ENCODE measurements around the gene RPS15.
A peak's percentile ranks its signal among the peaks of the same experiment; 100 is the strongest.

Gene RPS15

GRCh38 chr19:1393841-1394240, 44.4 kb upstream of the RPS15 start:
- no peaks in the 10 kb centered on the region for H3K9me3 ChIP-seq (ENCODE audit: control extremely low read depth in 1 of 5, control insufficient read depth in 4 of 5, insufficient read depth in 2 of 5, low read depth in 1 of 5, low read length in 4 of 5)
- H3K4me3 ChIP-seq (ENCODE audit: control insufficient read depth in 1 of 7, extremely low read depth in 1 of 7, insufficient read depth in 4 of 7, low read depth in 2 of 7, low read length in 6 of 7): no peak overlapping the region
- H3K27ac ChIP-seq (ENCODE audit: insufficient read depth in 1 of 2, low read depth in 1 of 2, low read length in 2 of 2, poor library complexity in 1 of 2, severe bottlenecking in 2 of 2): no peak overlapping the region
- no peaks in the 10 kb centered on the region for H3K27me3 ChIP-seq (replicated peaks in 2 of 5; ENCODE audit: control insufficient read depth in 4 of 5, insufficient read depth in 5 of 5, low read length in 4 of 5)
- DNase-seq: no peak
- 94% methylated on average over 17 of the region's 17 CpGs for WGBS (ENCODE audit: insufficient coverage)
- ChIA-PET CTCF (no interaction called here), POLR2A (no interaction called here)
- H3K36me3 ChIP-seq (ENCODE audit: control insufficient read depth in 4 of 4, insufficient read depth in 4 of 4, low read length in 3 of 4): peaks cover 10 to 55% (median 33%) of the 10 kb centered on the region in 4 experiments
- H3K4me1 ChIP-seq (ENCODE audit: control extremely low read depth in 1 of 4, control insufficient read depth in 4 of 4, insufficient read depth in 4 of 4, low read length in 3 of 4): peaks cover 0 to 16% (median 13%) of the 10 kb centered on the region in 4 experiments

- no peaks in the 10 kb centered on the region for H3K27me3 ChIP-seq (replicated peaks in 2 of 5; ENCODE audit: control insufficient read depth in 4 of 5, insufficient read depth in 5 of 5, low read length in 4 of 5)
- 94% methylated on average over 39 of the region's 43 CpGs for WGBS (ENCODE audit: insufficient coverage)
- H3K36me3 ChIP-seq (ENCODE audit: control insufficient read depth in 4 of 4, insufficient read depth in 4 of 4, low read length in 3 of 4): peaks cover 7 to 53% (median 28%) of the 10 kb centered on the region in 4 experiments
- no peak overlapping the region for H3K4me3 ChIP-seq (ENCODE audit: control insufficient read depth in 1 of 7, extremely low read depth in 1 of 7, insufficient read depth in 4 of 7, low read depth in 2 of 7, low read length in 6 of 7)
- H3K9me3 ChIP-seq (ENCODE audit: control extremely low read depth in 1 of 5, control insufficient read depth in 4 of 5, insufficient read depth in 2 of 5, low read depth in 1 of 5, low read length in 4 of 5): no peaks in the 10 kb centered on the region
- DNase-seq: no peak
- H3K27ac ChIP-seq (ENCODE audit: insufficient read depth in 1 of 2, low read depth in 1 of 2, low read length in 2 of 2, poor library complexity in 1 of 2, severe bottlenecking in 2 of 2): no peak overlapping the region
- peaks cover 0 to 16% (median 13%) of the 10 kb centered on the region in 4 experiments for H3K4me1 ChIP-seq (ENCODE audit: control extremely low read depth in 1 of 4, control insufficient read depth in 4 of 4, insufficient read depth in 4 of 4, low read length in 3 of 4)
- CTCF ChIA-PET: no interaction called here
- POLR2A ChIA-PET: no interaction called here
These were observed 43.7 kb upstream of the RPS15 start for GRCh38 chr19:1394252-1395193.

- 91% methylated on average over 47 of the region's 52 CpGs for WGBS (ENCODE audit: insufficient coverage)
- Histone ChIP-seq H3K4me1 (ENCODE audit: control extremely low read depth in 1 of 4, control insufficient read depth in 4 of 4, insufficient read depth in 4 of 4, low read length in 3 of 4) (peaks cover 0 to 19% (median 17%) of the 10 kb centered on the region in 4 experiments), H3K27me3 (replicated peaks in 2 of 5; ENCODE audit: control insufficient read depth in 4 of 5, insufficient read depth in 5 of 5, low read length in 4 of 5) (no peaks in the 10 kb centered on the region), H3K27ac (ENCODE audit: insufficient read depth in 1 of 2, low read depth in 1 of 2, low read length in 2 of 2, poor library complexity in 1 of 2, severe bottlenecking in 2 of 2) (no peak overlapping the region), H3K36me3 (ENCODE audit: control insufficient read depth in 4 of 4, insufficient read depth in 4 of 4, low read length in 3 of 4) (peaks cover 7 to 48% (median 26%) of the 10 kb centered on the region in 4 experiments), H3K9me3 (ENCODE audit: control extremely low read depth in 1 of 5, control insufficient read depth in 4 of 5, insufficient read depth in 2 of 5, low read depth in 1 of 5, low read length in 4 of 5) (no peaks in the 10 kb centered on the region), H3K4me3 (ENCODE audit: control insufficient read depth in 1 of 7, extremely low read depth in 1 of 7, insufficient read depth in 4 of 7, low read depth in 2 of 7, low read length in 6 of 7) (no peak overlapping the region)
- DNase-seq: no peak
- POLR2A ChIA-PET: no interaction called here
- CTCF ChIA-PET: no interaction called here
These were observed 42.8 kb upstream of the RPS15 start for GRCh38 chr19:1395194-1396018.

GRCh38 chr19:1396019-1396767, 42.0 kb upstream of the RPS15 start:
- Histone ChIP-seq H3K4me3 (ENCODE audit: control insufficient read depth in 1 of 7, extremely low read depth in 1 of 7, insufficient read depth in 4 of 7, low read depth in 2 of 7, low read length in 6 of 7) (peak overlapping the region in 2 of 7 experiments; percentile 38 to 52), H3K36me3 (ENCODE audit: control insufficient read depth in 4 of 4, insufficient read depth in 4 of 4, low read length in 3 of 4) (peaks cover 2 to 42% (median 21%) of the 10 kb centered on the region in 4 experiments), H3K27me3 (replicated peaks in 2 of 5; ENCODE audit: control insufficient read depth in 4 of 5, insufficient read depth in 5 of 5, low read length in 4 of 5) (no peaks in the 10 kb centered on the region), H3K4me1 (ENCODE audit: control extremely low read depth in 1 of 4, control insufficient read depth in 4 of 4, insufficient read depth in 4 of 4, low read length in 3 of 4) (peaks cover 0 to 27% (median 25%) of the 10 kb centered on the region in 4 experiments), H3K9me3 (ENCODE audit: control extremely low read depth in 1 of 5, control insufficient read depth in 4 of 5, insufficient read depth in 2 of 5, low read depth in 1 of 5, low read length in 4 of 5) (no peaks in the 10 kb centered on the region), H3K27ac (ENCODE audit: insufficient read depth in 1 of 2, low read depth in 1 of 2, low read length in 2 of 2, poor library complexity in 1 of 2, severe bottlenecking in 2 of 2) (no peak overlapping the region)
- ChIA-PET CTCF (interaction anchor here (1.4 kb wide), 1 partner anchor 9 kb away, joined by 4 read pairs; no protein-coding TSS in a partner anchor), POLR2A (no interaction called here)
- 44% methylated on average over 22 of the region's 25 CpGs for WGBS (ENCODE audit: insufficient coverage)
- peak in 1 of 3 donors; percentile 26 for DNase-seq

GRCh38 chr19:1396768-1397679, 41.2 kb upstream of the RPS15 start:
- peaks cover 2 to 41% (median 18%) of the 10 kb centered on the region in 4 experiments for H3K36me3 ChIP-seq (ENCODE audit: control insufficient read depth in 4 of 4, insufficient read depth in 4 of 4, low read length in 3 of 4)
- H3K4me1 ChIP-seq (ENCODE audit: control extremely low read depth in 1 of 4, control insufficient read depth in 4 of 4, insufficient read depth in 4 of 4, low read length in 3 of 4): peaks cover 0 to 35% (median 32%) of the 10 kb centered on the region in 4 experiments
- no peaks in the 10 kb centered on the region for H3K9me3 ChIP-seq (ENCODE audit: control extremely low read depth in 1 of 5, control insufficient read depth in 4 of 5, insufficient read depth in 2 of 5, low read depth in 1 of 5, low read length in 4 of 5)
- H3K4me3 ChIP-seq (ENCODE audit: control insufficient read depth in 1 of 7, extremely low read depth in 1 of 7, insufficient read depth in 4 of 7, low read depth in 2 of 7, low read length in 6 of 7): peak overlapping the region in 2 of 7 experiments; percentile 38 to 52
- no peaks in the 10 kb centered on the region for H3K27me3 ChIP-seq (replicated peaks in 2 of 5; ENCODE audit: control insufficient read depth in 4 of 5, insufficient read depth in 5 of 5, low read length in 4 of 5)
- ChIA-PET POLR2A (no interaction called here), CTCF (interaction anchor here (1.1 to 1.4 kb wide), 3 partner anchors 9 to 24 kb away, joined by 3 to 4 read pairs (median 4); no protein-coding TSS in a partner anchor)
- no peak for DNase-seq
- H3K27ac ChIP-seq (ENCODE audit: insufficient read depth in 1 of 2, low read depth in 1 of 2, low read length in 2 of 2, poor library complexity in 1 of 2, severe bottlenecking in 2 of 2): no peak overlapping the region
- 81% methylated on average over 39 of the region's 42 CpGs for WGBS (ENCODE audit: insufficient coverage)

GRCh38 chr19:1397838-1398237, 40.4 kb upstream of the RPS15 start:
- H3K9me3 ChIP-seq (ENCODE audit: control extremely low read depth in 1 of 5, control insufficient read depth in 4 of 5, insufficient read depth in 2 of 5, low read depth in 1 of 5, low read length in 4 of 5): no peaks in the 10 kb centered on the region
- no peak overlapping the region for H3K27ac ChIP-seq (ENCODE audit: insufficient read depth in 1 of 2, low read depth in 1 of 2, low read length in 2 of 2, poor library complexity in 1 of 2, severe bottlenecking in 2 of 2)
- DNase-seq: no peak
- H3K27me3 ChIP-seq (replicated peaks in 2 of 5; ENCODE audit: control insufficient read depth in 4 of 5, insufficient read depth in 5 of 5, low read length in 4 of 5): no peaks in the 10 kb centered on the region
- 100% methylated on average over 5 of the region's 9 CpGs for WGBS (ENCODE audit: insufficient coverage)
- CTCF ChIA-PET: interaction anchor here (1.1 to 1.4 kb wide), 2 partner anchors 16 to 25 kb away, joined by 3 to 4 read pairs; no protein-coding TSS in a partner anchor
- H3K4me3 ChIP-seq (ENCODE audit: control insufficient read depth in 1 of 7, extremely low read depth in 1 of 7, insufficient read depth in 4 of 7, low read depth in 2 of 7, low read length in 6 of 7): no peak overlapping the region
- POLR2A ChIA-PET: no interaction called here
- H3K4me1 ChIP-seq (ENCODE audit: control extremely low read depth in 1 of 4, control insufficient read depth in 4 of 4, insufficient read depth in 4 of 4, low read length in 3 of 4): peaks cover 0 to 43% (median 40%) of the 10 kb centered on the region in 4 experiments
- peaks cover 2 to 34% (median 10%) of the 10 kb centered on the region in 4 experiments for H3K36me3 ChIP-seq (ENCODE audit: control insufficient read depth in 4 of 4, insufficient read depth in 4 of 4, low read length in 3 of 4)
